ENCODE measurements around the gene SLC5A5. TPM values are rescaled to one million over a fixed set of nuclear protein-coding genes. Genes with fewer than 3 reads are reported as not detected.

SLC5A5 gene
- total RNA-seq, 4 donors from 2014 or later = not detected

- Histone ChIP-seq H3K4me1 (no peaks in the 10 kb centered on the region), H3K27me3 (peaks cover 31 to 44% (median 39%) of the 10 kb centered on the region in 3 donors), H3K36me3 (no peaks in the 10 kb centered on the region), H3K9me3 (no peaks in the 10 kb centered on the region), H3K27ac (no peak overlapping the region), H3K4me3 (no peak overlapping the region)
- no peak for DNase-seq
- no peak for TF ChIP-seq POLR2A (IDR thresholded peaks at IDR 0.05)
- no peak for TF ChIP-seq CTCF (IDR thresholded peaks at IDR 0.05 in 4 of 5, conservative IDR thresholded peaks at IDR 0.05 in 1 of 5)
- intact Hi-C loops (cut with DNase I; ENCODE audit: low total_unique reads) = no loop called here
- in situ Hi-C loops (cut with MboI; ENCODE audit: low sequenced_read_pairs in 4 of 4) = no loop called here
- no peak for ATAC-seq
Observed at GRCh38 chr19:17835182-17836006, 36.4 kb upstream of the SLC5A5 start.

GRCh38 chr19:17836530-17836929, 35.2 kb upstream of the SLC5A5 start:
- ATAC-seq (no peak), DNase-seq (no peak)
- Histone ChIP-seq H3K27me3 (peaks cover 36 to 45% (median 36%) of the 10 kb centered on the region in 3 donors), H3K9me3 (no peaks in the 10 kb centered on the region), H3K4me1 (no peaks in the 10 kb centered on the region), H3K27ac (no peak overlapping the region), H3K4me3 (no peak overlapping the region), H3K36me3 (no peaks in the 10 kb centered on the region)
- in situ Hi-C loops (cut with MboI; ENCODE audit: low sequenced_read_pairs in 4 of 4) = no loop called here
- intact Hi-C loops (cut with DNase I; ENCODE audit: low total_unique reads) = no loop called here
- no peak for TF ChIP-seq POLR2A (IDR thresholded peaks at IDR 0.05)
- no peak for TF ChIP-seq CTCF (IDR thresholded peaks at IDR 0.05 in 4 of 5, conservative IDR thresholded peaks at IDR 0.05 in 1 of 5)

DNA sequence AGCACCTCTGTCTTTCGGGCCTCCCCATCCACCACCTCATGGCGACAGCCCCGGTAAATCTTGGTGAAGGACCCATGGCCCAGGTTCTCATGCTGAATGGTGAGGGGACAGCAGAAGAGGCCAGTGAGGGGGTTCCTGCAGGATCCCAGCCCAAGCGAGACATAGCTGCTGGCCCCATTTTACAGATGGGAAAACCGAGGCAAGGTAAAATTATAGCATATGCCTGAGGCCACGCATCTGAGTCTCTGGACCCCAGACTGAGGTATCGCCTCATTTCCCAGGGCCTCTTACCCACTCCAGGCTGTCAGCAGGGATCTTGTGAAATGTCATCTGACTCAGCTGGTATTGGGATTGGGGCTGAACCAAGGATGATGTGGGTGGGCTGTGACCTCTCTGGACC, 33.8 kb upstream of the SLC5A5 start:
- Histone ChIP-seq H3K36me3 (no peaks in the 10 kb centered on the region), H3K9me3 (no peaks in the 10 kb centered on the region)

DNA sequence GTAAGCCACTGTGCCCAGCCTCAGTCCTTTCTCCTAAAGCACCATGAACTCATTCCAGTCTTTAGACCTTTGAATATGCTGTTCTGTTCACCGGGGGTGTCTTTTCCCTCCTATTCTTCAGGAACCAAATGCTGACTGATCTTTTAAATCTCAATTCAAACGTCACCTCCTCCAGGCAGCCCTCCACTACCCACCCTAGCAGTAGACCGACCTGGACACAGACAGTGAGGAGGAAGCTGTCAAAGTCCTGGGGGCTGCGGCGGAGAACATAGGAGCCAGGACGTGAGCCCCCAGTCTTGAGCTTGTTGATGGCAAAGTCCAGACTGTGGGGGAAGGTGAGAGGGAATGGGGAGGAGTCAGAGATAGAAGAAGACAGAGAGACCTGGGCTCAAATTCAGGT, 31.7 kb upstream of the SLC5A5 start:
- H3K4me1 ChIP-seq = no peaks in the 10 kb centered on the region
- H3K36me3 ChIP-seq = no peaks in the 10 kb centered on the region
- in situ Hi-C loops (cut with MboI; ENCODE audit: low sequenced_read_pairs in 4 of 4) = no loop called here
- peaks cover 34 to 49% (median 42%) of the 10 kb centered on the region in 3 donors for H3K27me3 ChIP-seq
- H3K27ac ChIP-seq = no peak overlapping the region
- intact Hi-C loops (cut with DNase I; ENCODE audit: low total_unique reads) = no loop called here
- DNase-seq (no peak), ATAC-seq (no peak)
- H3K4me3 ChIP-seq = no peak overlapping the region
- no peaks in the 10 kb centered on the region for H3K9me3 ChIP-seq
- TF ChIP-seq CTCF (IDR thresholded peaks at IDR 0.05 in 4 of 5, conservative IDR thresholded peaks at IDR 0.05 in 1 of 5) (no peak), POLR2A (IDR thresholded peaks at IDR 0.05) (no peak)

More for the DNA sequence above, 33.8 kb upstream of the SLC5A5 start:
- ATAC-seq (no peak), DNase-seq (no peak)
- no peak overlapping the region for H3K4me3 ChIP-seq
- H3K27ac ChIP-seq = no peak overlapping the region
- TF ChIP-seq CTCF (IDR thresholded peaks at IDR 0.05 in 4 of 5, conservative IDR thresholded peaks at IDR 0.05 in 1 of 5) = no peak
- TF ChIP-seq POLR2A (IDR thresholded peaks at IDR 0.05) = no peak
- in situ Hi-C loops (cut with MboI; ENCODE audit: low sequenced_read_pairs in 4 of 4) (no loop called here), intact Hi-C loops (cut with DNase I; ENCODE audit: low total_unique reads) (no loop called here)
- H3K27me3 ChIP-seq = peaks cover 30 to 45% (median 44%) of the 10 kb centered on the region in 3 donors
- no peaks in the 10 kb centered on the region for H3K4me1 ChIP-seq
